ENCODE measurements around the gene HSD17B14.

The HSD17B14 gene

GRCh38 chr19:48817585-48818124 lies 18.6 kb downstream of the HSD17B14 start:
- DNase-seq (ENCODE audit: insufficient read length) (no peak), FAIRE-seq (no peak)

GRCh38 chr19:48815870-48816501 lies 20.3 kb downstream of the HSD17B14 start:
- FAIRE-seq: peak; percentile 38
- no peak for TF ChIP-seq POLR2A (IDR thresholded peaks at IDR 0.05; ENCODE audit: low read depth, low read length)
- no peak for TF ChIP-seq POLR2AphosphoS5 (IDR thresholded peaks at IDR 0.05; ENCODE audit: low read depth, low read length)
- TF ChIP-seq TAF1 (IDR thresholded peaks at IDR 0.05; ENCODE audit: borderline replicate concordance, low read depth, low read length): no peak
- DNase-seq (ENCODE audit: insufficient read length): no peak

More at GRCh38 chr19:48817585-48818124, 18.6 kb downstream of the HSD17B14 start:
- no peak for TF ChIP-seq POLR2A (IDR thresholded peaks at IDR 0.05; ENCODE audit: low read depth, low read length)
- no peak for TF ChIP-seq POLR2AphosphoS5 (IDR thresholded peaks at IDR 0.05; ENCODE audit: low read depth, low read length)
- TF ChIP-seq TAF1 (IDR thresholded peaks at IDR 0.05; ENCODE audit: borderline replicate concordance, low read depth, low read length): no peak

GRCh38 chr19:48814895-48815294 lies 21.4 kb downstream of the HSD17B14 start:
- FAIRE-seq (no peak), DNase-seq (ENCODE audit: insufficient read length) (no peak)
- TF ChIP-seq POLR2A (IDR thresholded peaks at IDR 0.05; ENCODE audit: low read depth, low read length): no peak
- TF ChIP-seq TAF1 (IDR thresholded peaks at IDR 0.05; ENCODE audit: borderline replicate concordance, low read depth, low read length): no peak
- TF ChIP-seq POLR2AphosphoS5 (IDR thresholded peaks at IDR 0.05; ENCODE audit: low read depth, low read length): no peak

- TF ChIP-seq TAF1 (IDR thresholded peaks at IDR 0.05; ENCODE audit: borderline replicate concordance, low read depth, low read length): no peak
- no peak for TF ChIP-seq POLR2AphosphoS5 (IDR thresholded peaks at IDR 0.05; ENCODE audit: low read depth, low read length)
- TF ChIP-seq POLR2A (IDR thresholded peaks at IDR 0.05; ENCODE audit: low read depth, low read length): no peak
- DNase-seq (ENCODE audit: insufficient read length) (no peak), FAIRE-seq (no peak)
Observed at GRCh38 chr19:48813123-48813913, 23.0 kb downstream of the HSD17B14 start.

- FAIRE-seq (peak; percentile 79), DNase-seq (ENCODE audit: insufficient read length) (peak; percentile 97)
- TF ChIP-seq TAF1 (IDR thresholded peaks at IDR 0.05; ENCODE audit: borderline replicate concordance, low read depth, low read length) (no peak), POLR2AphosphoS5 (IDR thresholded peaks at IDR 0.05; ENCODE audit: low read depth, low read length) (no peak), POLR2A (IDR thresholded peaks at IDR 0.05; ENCODE audit: low read depth, low read length) (no peak)
Observed at GRCh38 chr19:48812094-48812929, 24.0 kb downstream of the HSD17B14 start.

GRCh38 chr19:48810151-48810550 lies 26.1 kb downstream of the HSD17B14 start:
- no peak for FAIRE-seq
- DNase-seq (ENCODE audit: insufficient read length): no peak
- TF ChIP-seq TAF1 (IDR thresholded peaks at IDR 0.05; ENCODE audit: borderline replicate concordance, low read depth, low read length) (no peak), POLR2AphosphoS5 (IDR thresholded peaks at IDR 0.05; ENCODE audit: low read depth, low read length) (no peak; the same call in 1 of the 2 replicates), POLR2A (IDR thresholded peaks at IDR 0.05; ENCODE audit: low read depth, low read length) (no peak)

GRCh38 chr19:48807590-48808308 lies 28.5 kb downstream of the HSD17B14 start:
- DNase-seq (ENCODE audit: insufficient read length) (no peak), FAIRE-seq (no peak)
- TF ChIP-seq POLR2AphosphoS5 (IDR thresholded peaks at IDR 0.05; ENCODE audit: low read depth, low read length): no peak
- TF ChIP-seq POLR2A (IDR thresholded peaks at IDR 0.05; ENCODE audit: low read depth, low read length): no peak
- TF ChIP-seq TAF1 (IDR thresholded peaks at IDR 0.05; ENCODE audit: borderline replicate concordance, low read depth, low read length): no peak

GRCh38 chr19:48806818-48807589 lies 29.3 kb downstream of the HSD17B14 start:
- peak; percentile 59 for DNase-seq (ENCODE audit: insufficient read length)
- no peak for TF ChIP-seq TAF1 (IDR thresholded peaks at IDR 0.05; ENCODE audit: borderline replicate concordance, low read depth, low read length)
- TF ChIP-seq POLR2AphosphoS5 (IDR thresholded peaks at IDR 0.05; ENCODE audit: low read depth, low read length): no peak
- no peak for TF ChIP-seq POLR2A (IDR thresholded peaks at IDR 0.05; ENCODE audit: low read depth, low read length)
- FAIRE-seq: no peak

- TF ChIP-seq TAF1 (IDR thresholded peaks at IDR 0.05; ENCODE audit: borderline replicate concordance, low read depth, low read length) (no peak), POLR2AphosphoS5 (IDR thresholded peaks at IDR 0.05; ENCODE audit: low read depth, low read length) (no peak), POLR2A (IDR thresholded peaks at IDR 0.05; ENCODE audit: low read depth, low read length) (no peak)
- DNase-seq (ENCODE audit: insufficient read length): no peak
- peak; percentile 17 for FAIRE-seq
Observed at GRCh38 chr19:48806518-48806817, 29.8 kb downstream of the HSD17B14 start.

- FAIRE-seq (no peak), DNase-seq (ENCODE audit: insufficient read length) (no peak)
- no peak for TF ChIP-seq POLR2A (IDR thresholded peaks at IDR 0.05; ENCODE audit: low read depth, low read length)
- TF ChIP-seq TAF1 (IDR thresholded peaks at IDR 0.05; ENCODE audit: borderline replicate concordance, low read depth, low read length): no peak
- TF ChIP-seq POLR2AphosphoS5 (IDR thresholded peaks at IDR 0.05; ENCODE audit: low read depth, low read length): no peak
Observed at GRCh38 chr19:48805452-48805851, 30.8 kb downstream of the HSD17B14 start.

Measured in GM12892 (cell line).